Upper lobe of left lung (tissue), 6 donors: ENCODE results near the gene ANKRD11. TPM values are rescaled to one million over a fixed set of nuclear protein-coding genes. Genes with fewer than 3 reads are reported as not detected.
A peak's percentile ranks its signal among the peaks of the same experiment; 100 is the strongest.
"Not testable (repeated sequence)": the region's sequence is repeated elsewhere in the genome, so short reads cannot be mapped to it uniquely, and the experiment has no call there.

Source experiments
- ATAC-seq, 2 donors: fragments of 200-7000 bp; cut with Tn5 transposase; one replicate each; pipeline ENCODE4 v1.9.1; 2022; ENCODE audit warnings: mild to moderate bottlenecking in 2 of 2, moderate library complexity in 2 of 2; ENCODE audit not compliant: low FRiP score in 2 of 2
- DNase-seq, 2 donors: peaks; one replicate each; pipeline ENCODE4 v3.0.0-alpha.2; 2019 to 2020
- H3K27ac ChIP-seq, 4 donors: fragments of 200-600 bp; sonication (generic); one replicate each; pipeline ENCODE4 v1.5.1; 2016 to 2019
- H3K27me3 ChIP-seq, 4 donors: fragments of 200-600 bp; sonication (generic); one replicate each; pipeline ENCODE4 v1.5.1; 2017 to 2019
- H3K36me3 ChIP-seq, 4 donors: fragments of 200-600 bp; sonication (generic); one replicate each; pipeline ENCODE4 v1.5.1; 2016 to 2019
- H3K4me1 ChIP-seq, 4 donors: fragments of 200-600 bp; sonication (generic); one replicate each; pipeline ENCODE4 v1.5.1; 2018 to 2019
- H3K4me3 ChIP-seq, 4 donors: fragments of 200-600 bp; sonication (generic); one replicate each; pipeline ENCODE4 v1.5.1; 2017 to 2019; ENCODE audit warnings: mild to moderate bottlenecking in 2 of 4, moderate library complexity in 1 of 4
- H3K9me3 ChIP-seq, 4 donors: fragments of 200-600 bp; sonication (generic); one replicate each; pipeline ENCODE4 v1.5.1; 2018 to 2019
- EP300 ChIP-seq, 4 donors: sonication (generic); formaldehyde crosslinking; IDR thresholded peaks; one replicate each; pipeline ENCODE4 v1.5.1; 2017; ENCODE audit warnings: antibody characterized with exemption in 4 of 4, control low read depth in 2 of 4
- POLR2A ChIP-seq, 4 donors: fragments of 450-650 bp; IDR thresholded peaks; one replicate each; pipeline ENCODE4 v1.5.1; 2016 to 2017; ENCODE audit warnings: antibody characterized with exemption in 4 of 4, mild to moderate bottlenecking in 2 of 4
- POLR2AphosphoS5 ChIP-seq, 2 donors: sonication (generic); formaldehyde crosslinking; IDR thresholded peaks; one replicate each; pipeline ENCODE4 v1.5.1; 2017; ENCODE audit warnings: antibody characterized with exemption in 2 of 2
- WGBS, 2 donors: methylation state at CpG; one replicate each; pipeline ENCODE4 v1.1.5; 2017 to 2018; 5-methylcytosine and 5-hydroxymethylcytosine counted together
- total RNA-seq, 6 donors: library from RNA; depleted of rRNA in 4 of 6; stranded (reverse); fragments of >200 nt in 4 of 6; gene quantifications; one replicate each; pipeline versions ENCODE4 v1.1.0 to v1.2.1, GENCODE V29; 2016 to 2021
- TF ChIP-seq, protein P1 (sequence below), 6 experiments: fragments of 450-650 bp in 4 of 6; fragments of 200-600 bp in 2 of 6; sonication (generic) in 2 of 6; IDR thresholded peaks; one replicate each; pipeline ENCODE4 v1.5.1; 2016 to 2019; ENCODE audit warnings: antibody characterized with exemption in 6 of 6
- donor health status: DM: no; HTN: no; CAD: no; lungs with moderate emphysema.
- donor health status: DM: no; HTN: yes; CAD: no; lungs with severe emphysema.

ANKRD11 gene
- total RNA-seq, 6 donors from 2014 or later: 92.4 to 313 (median 134) TPM

DNA sequence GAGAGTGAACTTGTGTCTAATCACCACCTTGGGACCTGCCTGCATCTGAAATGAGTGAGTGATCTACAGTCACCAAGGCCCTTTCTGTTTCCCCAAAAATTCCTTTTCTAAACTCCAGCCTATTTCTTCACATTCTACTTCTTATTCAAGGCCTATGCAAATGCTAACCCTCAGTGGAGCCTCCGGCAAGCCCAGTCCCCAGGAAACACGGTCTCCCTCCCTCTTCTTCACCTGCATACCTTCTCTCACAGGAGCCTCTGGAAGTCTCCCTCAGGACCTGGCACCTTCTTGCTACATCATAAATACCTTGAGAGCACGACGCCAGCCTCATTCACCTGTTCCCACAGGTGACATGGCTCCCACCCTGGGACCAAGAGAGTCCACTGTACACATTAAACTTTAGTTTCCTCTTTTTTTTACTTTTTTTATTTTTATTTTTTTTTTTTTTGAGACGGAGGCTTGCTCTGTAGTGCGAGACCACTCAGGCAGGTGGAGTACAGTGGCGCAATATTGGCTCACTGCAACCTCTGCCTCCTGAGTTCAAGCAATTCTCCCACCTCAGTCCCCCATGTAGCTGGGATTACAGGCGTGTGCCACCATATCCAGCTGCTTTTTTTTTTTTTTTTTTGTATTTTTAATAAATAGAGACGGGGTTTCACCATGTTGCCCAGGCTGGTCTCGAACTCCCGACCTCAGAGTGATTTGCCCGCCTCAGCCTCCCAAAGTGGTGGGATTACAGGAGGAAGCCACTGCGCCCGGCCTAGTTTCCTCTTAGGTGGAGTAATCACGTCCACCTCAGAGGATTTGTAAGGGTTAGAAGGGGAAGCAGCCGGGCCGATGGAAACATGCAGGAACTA lies 97.3 kb downstream of the ANKRD11 start:
- WGBS, 2 donors: 53 to 63% methylated on average over 13 to 17 of the region's 17 CpGs
- peaks cover 0 to 4% (median 0%) of the 10 kb centered on the region in 4 donors for H3K36me3 ChIP-seq
- H3K4me1 ChIP-seq: peaks cover 29 to 42% (median 39%) of the 10 kb centered on the region in 4 donors
- DNase-seq (no peak), ATAC-seq (no peak)
- no peaks in the 10 kb centered on the region for H3K27me3 ChIP-seq
- peak overlapping the region in 1 of 4 donors; percentile 35 for H3K27ac ChIP-seq
- TF ChIP-seq POLR2AphosphoS5 (IDR thresholded peaks at IDR 0.05) (no peak), POLR2A (IDR thresholded peaks at IDR 0.05) (no peak), EP300 (IDR thresholded peaks at IDR 0.05) (no peak)
- TF ChIP-seq, protein P1, sequence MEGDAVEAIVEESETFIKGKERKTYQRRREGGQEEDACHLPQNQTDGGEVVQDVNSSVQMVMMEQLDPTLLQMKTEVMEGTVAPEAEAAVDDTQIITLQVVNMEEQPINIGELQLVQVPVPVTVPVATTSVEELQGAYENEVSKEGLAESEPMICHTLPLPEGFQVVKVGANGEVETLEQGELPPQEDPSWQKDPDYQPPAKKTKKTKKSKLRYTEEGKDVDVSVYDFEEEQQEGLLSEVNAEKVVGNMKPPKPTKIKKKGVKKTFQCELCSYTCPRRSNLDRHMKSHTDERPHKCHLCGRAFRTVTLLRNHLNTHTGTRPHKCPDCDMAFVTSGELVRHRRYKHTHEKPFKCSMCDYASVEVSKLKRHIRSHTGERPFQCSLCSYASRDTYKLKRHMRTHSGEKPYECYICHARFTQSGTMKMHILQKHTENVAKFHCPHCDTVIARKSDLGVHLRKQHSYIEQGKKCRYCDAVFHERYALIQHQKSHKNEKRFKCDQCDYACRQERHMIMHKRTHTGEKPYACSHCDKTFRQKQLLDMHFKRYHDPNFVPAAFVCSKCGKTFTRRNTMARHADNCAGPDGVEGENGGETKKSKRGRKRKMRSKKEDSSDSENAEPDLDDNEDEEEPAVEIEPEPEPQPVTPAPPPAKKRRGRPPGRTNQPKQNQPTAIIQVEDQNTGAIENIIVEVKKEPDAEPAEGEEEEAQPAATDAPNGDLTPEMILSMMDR (IDR thresholded peaks at IDR 0.05): no peak
- no peak overlapping the region for H3K4me3 ChIP-seq
- H3K9me3 ChIP-seq: no peaks in the 10 kb centered on the region

DNA sequence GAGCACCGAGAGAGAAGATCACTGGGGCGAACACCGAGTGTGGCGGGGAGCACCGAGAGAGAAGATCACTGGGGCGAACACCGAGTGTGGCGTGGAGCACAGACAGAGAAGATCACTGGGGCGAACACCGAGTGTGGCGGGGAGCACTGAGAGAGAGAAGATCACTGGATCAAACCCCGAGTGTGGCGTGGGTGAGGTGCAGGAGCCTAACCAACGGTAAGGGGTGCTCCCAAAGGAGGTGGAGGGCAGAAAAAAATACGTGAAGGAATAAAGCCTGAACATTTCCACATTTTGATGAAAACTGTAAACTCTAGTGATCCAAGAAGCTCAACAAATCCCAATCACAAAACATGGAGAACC lies 100.2 kb downstream of the ANKRD11 start:
- H3K4me1 ChIP-seq: peaks cover 30 to 49% (median 39%) of the 10 kb centered on the region in 4 donors

DNA sequence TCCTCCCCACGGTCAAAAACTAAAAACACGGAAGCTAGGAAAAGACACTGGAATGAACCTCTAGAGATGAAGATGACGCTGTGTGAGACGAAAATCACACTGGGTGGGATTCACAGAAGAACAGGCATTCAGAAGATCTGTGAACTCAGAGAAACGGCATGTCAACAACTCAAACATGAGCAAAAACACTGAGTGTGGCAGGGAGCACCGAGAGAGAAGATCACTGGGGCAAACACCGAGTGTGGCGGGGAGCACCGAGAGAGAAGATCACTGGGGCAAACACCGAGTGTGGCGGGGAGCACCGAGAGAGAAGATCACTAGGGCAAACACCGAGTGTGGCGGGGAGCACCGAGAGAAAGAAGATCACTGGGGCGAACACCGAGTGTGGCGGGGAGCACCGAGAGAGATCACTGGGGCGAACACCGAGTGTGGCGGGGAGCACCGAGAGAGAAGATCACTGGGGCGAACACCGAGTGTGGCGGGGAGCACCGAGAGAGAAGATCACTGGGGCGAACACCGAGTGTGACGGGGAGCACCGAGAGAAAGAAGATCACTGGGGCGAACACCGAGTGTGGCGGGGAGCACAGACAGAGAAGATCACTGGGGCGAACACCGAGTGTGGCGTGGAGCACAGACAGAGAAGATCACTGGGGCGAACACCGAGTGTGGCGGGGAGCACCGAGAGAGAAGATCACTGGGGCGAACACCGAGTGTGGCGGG lies 100.7 kb downstream of the ANKRD11 start:
- H3K36me3 ChIP-seq, H3K27me3 ChIP-seq, DNase-seq, H3K4me3 ChIP-seq, ATAC-seq, H3K27ac ChIP-seq, H3K9me3 ChIP-seq: not testable (repeated sequence)
- WGBS, 2 donors: 96 to 97% methylated on average over 31 to 44 of the region's 44 CpGs
- H3K4me1 ChIP-seq: peaks cover 27 to 44% (median 34%) of the 10 kb centered on the region in 4 donors

More for the DNA sequence above, 100.2 kb downstream of the ANKRD11 start:
- WGBS, 2 donors: 94 to 97% methylated on average over 15 of the region's 15 CpGs
- not testable (repeated sequence) for H3K27me3 ChIP-seq, H3K27ac ChIP-seq, H3K9me3 ChIP-seq, H3K36me3 ChIP-seq, H3K4me3 ChIP-seq, ATAC-seq, DNase-seq

DNA sequence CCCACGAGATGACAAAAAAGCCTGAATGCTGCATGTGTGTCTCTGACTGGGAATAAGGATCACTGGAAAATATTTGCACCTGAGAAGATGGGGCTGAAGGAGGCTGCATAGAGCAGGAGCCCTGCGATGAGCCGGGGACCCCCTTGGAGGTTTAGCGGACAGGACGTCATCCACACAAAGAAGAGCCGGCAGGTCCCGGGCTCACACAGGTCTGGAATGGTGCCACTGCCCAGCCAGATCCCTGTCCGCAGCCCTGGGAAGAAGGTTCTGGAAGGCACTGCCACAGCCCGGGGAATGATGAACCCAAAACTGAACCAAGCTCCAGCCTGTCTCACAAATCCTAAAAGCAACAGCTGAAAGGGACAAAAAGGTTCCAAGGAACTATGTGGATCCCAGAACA lies 101.8 kb downstream of the ANKRD11 start:
- WGBS, 2 donors: 93 to 96% methylated on average over 9 of the region's 9 CpGs
- no peak overlapping the region for H3K4me3 ChIP-seq
- no peaks in the 10 kb centered on the region for H3K9me3 ChIP-seq
- DNase-seq (no peak), ATAC-seq (no peak)
- H3K36me3 ChIP-seq: peaks cover 0 to 4% (median 0%) of the 10 kb centered on the region in 4 donors
- TF ChIP-seq POLR2A (IDR thresholded peaks at IDR 0.05) (no peak), POLR2AphosphoS5 (IDR thresholded peaks at IDR 0.05) (no peak), EP300 (IDR thresholded peaks at IDR 0.05) (no peak)
- TF ChIP-seq, protein P1 (IDR thresholded peaks at IDR 0.05): no peak
- peaks cover 20 to 42% (median 30%) of the 10 kb centered on the region in 4 donors for H3K4me1 ChIP-seq
- no peaks in the 10 kb centered on the region for H3K27me3 ChIP-seq
- no peak overlapping the region for H3K27ac ChIP-seq

DNA sequence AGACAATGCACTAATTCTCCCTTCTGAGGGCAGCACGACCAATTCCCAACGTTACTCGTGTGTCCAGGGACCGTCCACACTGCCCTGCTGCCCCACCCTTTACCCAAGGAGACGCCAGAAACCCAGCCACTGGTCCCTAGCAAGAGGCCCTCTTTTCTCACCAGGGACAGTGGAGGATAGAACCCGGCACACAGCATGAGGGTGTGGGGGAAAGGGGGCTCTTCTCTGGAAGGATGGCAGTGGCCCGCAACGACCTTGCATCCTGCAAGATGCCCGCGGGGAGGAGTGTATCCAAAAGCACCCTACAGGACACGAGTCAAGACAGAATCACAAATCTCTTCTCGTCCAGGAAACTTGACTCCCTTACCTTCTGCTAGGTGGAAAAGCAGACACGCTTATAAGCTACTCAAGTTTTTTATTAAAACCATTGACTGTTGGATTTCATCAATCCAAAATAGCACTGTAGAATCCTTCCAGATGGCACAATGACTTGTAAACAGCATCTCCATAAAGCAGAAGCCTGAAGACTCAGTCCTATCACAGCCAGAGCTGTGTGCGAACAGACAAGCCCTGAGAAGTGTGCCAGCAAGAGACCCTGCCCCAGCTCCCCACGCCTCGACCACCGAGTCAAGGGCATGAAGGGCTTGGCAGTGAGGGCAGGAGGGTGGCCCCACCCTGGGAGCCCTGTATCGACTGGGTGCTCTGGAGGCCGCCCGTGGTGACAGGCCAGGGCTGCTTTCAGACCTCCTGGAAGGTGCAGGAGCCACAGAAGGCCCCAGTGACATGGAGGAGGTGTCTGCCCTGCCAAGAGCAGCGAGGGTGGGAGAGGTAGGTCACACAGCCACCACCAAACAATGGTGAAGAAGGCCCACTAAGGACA lies 103.8 kb downstream of the ANKRD11 start:
- Histone ChIP-seq H3K27me3 (no peaks in the 10 kb centered on the region), H3K9me3 (no peaks in the 10 kb centered on the region), H3K4me3 (no peak overlapping the region), H3K36me3 (peaks cover 0 to 4% (median 0%) of the 10 kb centered on the region in 4 donors), H3K27ac (no peak overlapping the region), H3K4me1 (peaks cover 32 to 50% (median 37%) of the 10 kb centered on the region in 4 donors)
- WGBS, 2 donors: 83 to 86% methylated on average over 20 to 21 of the region's 21 CpGs
- no peak for TF ChIP-seq POLR2A (IDR thresholded peaks at IDR 0.05)
- TF ChIP-seq, protein P1 (IDR thresholded peaks at IDR 0.05): no peak
- TF ChIP-seq POLR2AphosphoS5 (IDR thresholded peaks at IDR 0.05): no peak
- TF ChIP-seq EP300 (IDR thresholded peaks at IDR 0.05): no peak
- ATAC-seq: no peak
- no peak for DNase-seq
